ENCODE results near the gene CAPN1.

DNA sequence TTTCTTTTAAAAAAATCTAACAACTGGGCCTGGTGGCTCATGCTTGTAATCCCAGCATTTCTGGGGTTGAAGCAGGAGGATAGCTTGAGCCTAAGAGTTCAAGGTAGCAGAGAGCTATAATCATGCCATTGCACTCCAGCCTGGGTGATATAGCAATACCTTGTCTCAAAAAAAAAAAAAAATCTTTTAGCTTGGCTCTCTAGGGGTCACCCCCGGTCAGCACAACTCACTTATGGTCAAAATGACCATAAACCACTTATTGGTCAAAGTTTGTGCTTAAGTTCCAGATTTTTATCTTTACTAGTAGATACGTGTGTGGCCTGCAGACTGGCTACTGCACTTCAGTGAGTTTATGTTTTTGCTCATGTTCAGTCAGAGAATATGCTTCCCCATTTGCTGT is 18.0 kb upstream of the CAPN1 start:
- TF ChIP-seq CTCF (conservative IDR thresholded peaks at IDR 0.05; ENCODE audit: low read length) = no peak
- TF ChIP-seq EZH2phosphoT487 (IDR thresholded peaks at IDR 0.05; ENCODE audit: borderline replicate concordance, low read depth, low read length) = no peak
